ENCODE measurements around the gene EEF1A2. TPM values are rescaled to one million over a fixed set of nuclear protein-coding genes. Genes with fewer than 3 reads are reported as not detected.

Gene EEF1A2
- total RNA-seq, 1 donor from 2014 or later, result 0.67 TPM

DNA sequence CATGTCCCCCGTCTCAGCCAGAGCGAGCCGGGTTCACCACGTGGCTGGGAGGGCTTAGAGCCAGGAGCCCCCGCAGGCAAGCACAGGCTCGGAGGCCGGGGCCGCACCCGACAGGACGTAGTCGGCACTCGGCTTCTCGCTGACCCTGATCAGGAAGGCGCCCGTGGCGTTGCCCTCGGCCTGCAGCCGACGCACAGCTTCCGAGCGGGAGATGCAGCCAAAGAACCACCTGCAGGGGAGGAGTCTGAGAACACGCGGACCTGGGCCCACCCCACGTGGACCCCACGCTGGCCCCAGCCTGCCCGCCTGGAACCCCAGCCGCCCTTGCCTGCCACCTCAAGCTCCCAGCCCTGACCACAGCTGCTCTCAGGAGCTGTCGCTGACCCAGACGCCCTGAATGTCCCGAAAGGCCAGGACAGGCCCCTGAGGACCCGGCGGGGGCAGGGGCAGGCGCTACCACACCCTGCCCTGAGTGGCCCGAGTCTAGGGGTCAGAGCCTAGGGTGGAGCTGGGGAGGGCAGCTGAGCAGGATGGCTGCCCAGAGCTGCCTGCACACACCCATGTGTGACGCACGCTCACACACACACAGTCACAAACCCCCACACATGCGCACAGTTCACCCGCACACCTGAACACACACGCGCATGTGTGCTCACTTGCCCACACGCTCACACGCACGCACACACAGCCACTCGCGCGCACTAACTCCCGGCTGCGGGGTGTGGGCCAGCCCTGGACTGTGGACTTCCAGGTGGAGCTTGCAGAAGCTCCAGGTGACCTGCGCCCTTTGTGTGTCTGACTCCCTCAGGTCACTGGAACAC is 36.2 kb upstream of the EEF1A2 start:
- DNase-seq (no peak), ATAC-seq (no peak)
- intact Hi-C loops (cut with DNase I), result loop anchor here (5.0 kb wide), 1 partner anchor 437 kb away; no protein-coding TSS in a partner anchor
- no peaks in the 10 kb centered on the region for H3K36me3 ChIP-seq
- H3K9me3 ChIP-seq, result no peaks in the 10 kb centered on the region
- H3K27ac ChIP-seq, result no peak overlapping the region
- H3K4me3 ChIP-seq, result no peak overlapping the region
- TF ChIP-seq, protein P1, sequence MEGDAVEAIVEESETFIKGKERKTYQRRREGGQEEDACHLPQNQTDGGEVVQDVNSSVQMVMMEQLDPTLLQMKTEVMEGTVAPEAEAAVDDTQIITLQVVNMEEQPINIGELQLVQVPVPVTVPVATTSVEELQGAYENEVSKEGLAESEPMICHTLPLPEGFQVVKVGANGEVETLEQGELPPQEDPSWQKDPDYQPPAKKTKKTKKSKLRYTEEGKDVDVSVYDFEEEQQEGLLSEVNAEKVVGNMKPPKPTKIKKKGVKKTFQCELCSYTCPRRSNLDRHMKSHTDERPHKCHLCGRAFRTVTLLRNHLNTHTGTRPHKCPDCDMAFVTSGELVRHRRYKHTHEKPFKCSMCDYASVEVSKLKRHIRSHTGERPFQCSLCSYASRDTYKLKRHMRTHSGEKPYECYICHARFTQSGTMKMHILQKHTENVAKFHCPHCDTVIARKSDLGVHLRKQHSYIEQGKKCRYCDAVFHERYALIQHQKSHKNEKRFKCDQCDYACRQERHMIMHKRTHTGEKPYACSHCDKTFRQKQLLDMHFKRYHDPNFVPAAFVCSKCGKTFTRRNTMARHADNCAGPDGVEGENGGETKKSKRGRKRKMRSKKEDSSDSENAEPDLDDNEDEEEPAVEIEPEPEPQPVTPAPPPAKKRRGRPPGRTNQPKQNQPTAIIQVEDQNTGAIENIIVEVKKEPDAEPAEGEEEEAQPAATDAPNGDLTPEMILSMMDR (IDR thresholded peaks at IDR 0.05), result no peak
- peaks cover 20% of the 10 kb centered on the region for H3K4me1 ChIP-seq
- H3K27me3 ChIP-seq, result no peaks in the 10 kb centered on the region

DNA sequence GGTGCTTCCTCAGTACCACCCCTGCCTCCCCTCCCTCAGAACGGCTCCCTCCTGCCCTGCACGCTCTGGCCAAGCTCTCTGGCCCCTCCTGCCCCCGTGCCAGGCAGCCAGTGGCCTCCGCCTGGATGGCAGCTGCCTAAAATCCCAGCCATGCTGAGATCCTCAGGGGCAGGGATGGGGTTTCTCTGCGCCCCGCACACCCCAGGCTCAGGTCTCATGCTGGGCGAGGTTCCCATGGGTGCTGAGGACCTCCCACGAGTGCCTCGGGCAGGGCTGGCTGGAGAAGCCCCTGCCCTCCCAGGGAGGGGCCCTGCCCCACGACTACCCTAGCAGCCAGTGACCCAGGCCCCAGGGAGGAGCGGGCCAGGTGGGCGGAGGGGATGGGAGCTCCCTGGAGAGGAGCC is 35.5 kb upstream of the EEF1A2 start:
- intact Hi-C loops (cut with DNase I), result no loop called here

DNA sequence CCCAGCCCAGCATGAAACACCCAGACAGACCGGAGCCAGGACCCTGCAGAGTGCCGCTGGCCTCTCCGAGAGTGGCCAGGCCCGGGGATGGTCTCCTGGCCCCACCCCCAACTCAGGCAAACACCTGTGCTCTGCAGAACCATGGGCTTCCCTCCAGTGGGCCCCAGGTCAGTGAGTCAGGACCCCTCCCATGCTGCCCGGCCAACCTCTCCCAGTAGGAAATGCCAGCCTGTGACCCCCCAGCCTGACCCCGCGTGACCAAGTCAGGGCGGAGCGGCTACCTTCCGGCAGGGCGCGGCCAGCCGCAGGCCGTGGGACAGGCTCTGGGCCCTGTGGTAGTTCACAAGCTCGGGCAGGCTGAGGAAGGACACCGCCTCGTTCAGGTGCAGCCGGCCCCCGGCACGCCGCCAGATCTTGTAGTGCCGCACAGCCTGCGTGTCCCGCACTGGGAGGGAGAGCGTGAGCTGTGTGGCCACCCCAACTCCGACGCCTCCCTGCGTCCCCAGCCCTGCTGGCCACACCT is 35.0 kb upstream of the EEF1A2 start:
- Histone ChIP-seq H3K4me3 (no peak overlapping the region), H3K36me3 (no peaks in the 10 kb centered on the region), H3K27me3 (no peaks in the 10 kb centered on the region), H3K27ac (no peak overlapping the region), H3K9me3 (no peaks in the 10 kb centered on the region), H3K4me1 (peaks cover 20% of the 10 kb centered on the region)
- intact Hi-C loops (cut with DNase I), result no loop called here
- ATAC-seq (peak; percentile 0), DNase-seq (peak; percentile 86)
- TF ChIP-seq, protein P1 (IDR thresholded peaks at IDR 0.05), result no peak

More for the DNA sequence above, 35.5 kb upstream of the EEF1A2 start:
- Histone ChIP-seq H3K27ac (no peak overlapping the region), H3K36me3 (no peaks in the 10 kb centered on the region), H3K4me3 (no peak overlapping the region), H3K9me3 (no peaks in the 10 kb centered on the region), H3K27me3 (no peaks in the 10 kb centered on the region), H3K4me1 (peaks cover 20% of the 10 kb centered on the region)
- ATAC-seq (no peak), DNase-seq (no peak)
- TF ChIP-seq, protein P1 (IDR thresholded peaks at IDR 0.05), result no peak

DNA sequence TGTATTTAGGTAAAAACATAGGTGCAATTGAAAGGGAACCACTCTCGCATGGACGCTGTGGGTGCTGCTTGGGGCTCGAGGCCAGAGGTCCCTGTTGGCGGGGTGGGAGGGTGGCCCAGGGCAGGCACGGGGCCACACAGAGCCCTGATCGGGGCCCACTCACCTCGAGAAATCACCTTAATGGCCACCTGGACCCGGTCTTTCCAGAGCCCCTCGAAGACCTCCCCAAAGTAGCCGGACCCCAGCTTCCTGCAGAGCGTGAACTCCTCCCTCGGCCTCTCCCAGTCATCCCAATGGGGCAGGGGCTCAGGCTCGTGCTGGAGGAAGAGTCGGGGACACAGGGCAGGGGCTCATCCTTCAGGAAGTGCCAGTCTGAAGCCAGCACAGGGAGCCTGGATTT is 34.5 kb upstream of the EEF1A2 start:
- no peaks in the 10 kb centered on the region for H3K9me3 ChIP-seq
- H3K4me1 ChIP-seq, result peaks cover 15% of the 10 kb centered on the region
- H3K27ac ChIP-seq, result no peak overlapping the region
- H3K36me3 ChIP-seq, result no peaks in the 10 kb centered on the region
- TF ChIP-seq, protein P1 (IDR thresholded peaks at IDR 0.05), result no peak
- DNase-seq, result no peak
- no peak for ATAC-seq
- no peaks in the 10 kb centered on the region for H3K27me3 ChIP-seq
- no peak overlapping the region for H3K4me3 ChIP-seq
- intact Hi-C loops (cut with DNase I), result no loop called here

DNA sequence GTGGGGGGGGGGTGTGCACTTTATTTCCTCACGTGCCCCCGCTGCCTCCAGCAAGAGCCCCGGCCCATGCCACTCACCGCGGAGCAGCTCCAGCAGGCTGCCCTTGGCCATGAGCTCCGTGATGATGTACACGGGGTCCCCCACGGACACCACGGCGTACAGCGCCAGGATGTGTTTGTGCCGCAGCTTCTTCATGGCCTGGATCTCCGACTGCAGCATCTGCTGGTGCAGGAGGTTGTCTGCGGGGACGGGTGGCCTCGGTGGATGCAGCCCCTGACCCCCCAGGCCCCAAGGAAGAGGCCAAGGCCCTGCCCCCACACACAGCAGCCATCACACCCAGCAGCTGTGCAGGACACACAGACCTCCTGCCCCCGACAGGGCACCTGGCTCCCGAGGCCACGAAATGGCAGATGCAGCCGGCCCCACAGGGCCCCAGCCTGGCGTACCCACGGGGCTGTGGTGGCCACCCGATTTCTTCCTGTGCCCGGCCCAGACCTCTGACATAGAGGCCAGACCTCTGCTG is 33.6 kb upstream of the EEF1A2 start:
- Histone ChIP-seq H3K4me3 (no peak overlapping the region), H3K9me3 (no peaks in the 10 kb centered on the region), H3K36me3 (no peaks in the 10 kb centered on the region), H3K27ac (no peak overlapping the region), H3K4me1 (peaks cover 7% of the 10 kb centered on the region), H3K27me3 (no peaks in the 10 kb centered on the region)
- intact Hi-C loops (cut with DNase I), result no loop called here
- no peak for DNase-seq
- TF ChIP-seq, protein P1 (IDR thresholded peaks at IDR 0.05), result no peak
- no peak for ATAC-seq
